ENCODE data around the gene COX4I2. TPM values are rescaled to one million over a fixed set of nuclear protein-coding genes. Genes with fewer than 3 reads are reported as not detected.

The COX4I2 gene
- total RNA-seq, 1 experiment from 2014 or later = not detected

- peaks cover 26% of the 10 kb centered on the region for H3K4me1 ChIP-seq (ENCODE audit: insufficient read depth, low read length)
- H2AFZ ChIP-seq (ENCODE audit: low read length) = no peak overlapping the region
- no peaks in the 10 kb centered on the region for H3K27me3 ChIP-seq (ENCODE audit: low read length)
- peaks cover 74% of the 10 kb centered on the region for H3K36me3 ChIP-seq (ENCODE audit: low read depth, low read length)
- DNase-seq (no peak), ATAC-seq (no peak)
- H3F3A ChIP-seq (ENCODE audit: low read length, unreplicated experiment) = no peaks in the 10 kb centered on the region
- H3K4me3 ChIP-seq (ENCODE audit: low read length) = no peak overlapping the region
- H3K9ac ChIP-seq (ENCODE audit: low read length) = no peak overlapping the region
- H3K9me3 ChIP-seq (ENCODE audit: low read length) = no peaks in the 10 kb centered on the region
- ChIA-PET POLR2A (ENCODE audit: unreplicated experiment) (no interaction called here), CTCF (interaction anchor here (1.1 kb wide), 1 partner anchor 47 kb away, joined by 3 read pairs; no protein-coding TSS in a partner anchor)
- H4K20me1 ChIP-seq (ENCODE audit: low read length) = peaks cover 9% of the 10 kb centered on the region; the same call in 1 of the 2 replicates
- TF ChIP-seq CTCF (conservative IDR thresholded peaks at IDR 0.05; ENCODE audit: low read depth, low read length) = no peak
- no peak for TF ChIP-seq EZH2phosphoT487 (IDR thresholded peaks at IDR 0.05; ENCODE audit: borderline replicate concordance, low read length)
- TF ChIP-seq EZH2 (IDR thresholded peaks at IDR 0.05; ENCODE audit: low read length, unreplicated experiment) = no peak
- BruUV-seq (replicated peaks) = no TSS peak
- H3K4me2 ChIP-seq (ENCODE audit: low read length) = peak overlapping the region; percentile 24; the same call in 1 of the 2 replicates
- peak overlapping the region; percentile 57; the same call in 1 of the 2 replicates for H3K27ac ChIP-seq (ENCODE audit: low read length)
- H3K79me2 ChIP-seq (ENCODE audit: low read length) = peaks cover 95% of the 10 kb centered on the region
- intact Hi-C loops (cut with micrococcal nuclease) = no loop called here
- H3K9me2 ChIP-seq (replicated peaks; ENCODE audit: low read length) = no peaks in the 10 kb centered on the region
Measured at GRCh38 chr20:31676609-31676989, 38.9 kb downstream of the COX4I2 start.

GRCh38 chr20:31677553-31678260 lies 40.0 kb downstream of the COX4I2 start:
- Histone ChIP-seq H3K27ac (ENCODE audit: low read length) (no peak overlapping the region), H4K20me1 (ENCODE audit: low read length) (peaks cover 10% of the 10 kb centered on the region; the same call in 1 of the 2 replicates)
- BruUV-seq (replicated peaks) = no TSS peak

More at GRCh38 chr20:31677553-31678260, 40.0 kb downstream of the COX4I2 start:
- Histone ChIP-seq H3K9me3 (ENCODE audit: low read length) (no peaks in the 10 kb centered on the region), H3K9me2 (replicated peaks; ENCODE audit: low read length) (no peaks in the 10 kb centered on the region), H3K4me2 (ENCODE audit: low read length) (no peak overlapping the region), H2AFZ (ENCODE audit: low read length) (no peak overlapping the region), H3K4me1 (ENCODE audit: insufficient read depth, low read length) (peaks cover 26% of the 10 kb centered on the region), H3K9ac (ENCODE audit: low read length) (no peak overlapping the region), H3F3A (ENCODE audit: low read length, unreplicated experiment) (no peaks in the 10 kb centered on the region), H3K27me3 (ENCODE audit: low read length) (no peaks in the 10 kb centered on the region), H3K79me2 (ENCODE audit: low read length) (peaks cover 98% of the 10 kb centered on the region), H3K36me3 (ENCODE audit: low read depth, low read length) (peaks cover 78% of the 10 kb centered on the region), H3K4me3 (ENCODE audit: low read length) (no peak overlapping the region)
- ChIA-PET POLR2A (ENCODE audit: unreplicated experiment) (interaction anchor here (0.6 kb wide), 1 partner anchor 27 kb away, joined by 3 read pairs; no protein-coding TSS in a partner anchor), CTCF (no interaction called here)
- TF ChIP-seq EZH2 (IDR thresholded peaks at IDR 0.05; ENCODE audit: low read length, unreplicated experiment) = no peak
- no peak for TF ChIP-seq CTCF (conservative IDR thresholded peaks at IDR 0.05; ENCODE audit: low read depth, low read length)
- TF ChIP-seq EZH2phosphoT487 (IDR thresholded peaks at IDR 0.05; ENCODE audit: borderline replicate concordance, low read length) = no peak
- ATAC-seq = no peak
- intact Hi-C loops (cut with micrococcal nuclease) = no loop called here
- DNase-seq = peak; percentile 1

Measured in PC-3 (cell line).